CD8-positive, alpha-beta memory T cell (primary cell): Measurements from ENCODE around the gene ANKRD63. TPM values are rescaled to one million over a fixed set of nuclear protein-coding genes. Genes with fewer than 3 reads are reported as not detected.

ENCODE experiments used
- CTCF ChIA-PET: fragments of 350-600 bp; sonication (Branson Sonifier 250); formaldehyde crosslinking; loops from one replicate; lab custom pipeline; 2021; ENCODE audit warnings: antibody characterized with exemption; lab: Charles Lee
- POLR2A ChIA-PET: fragments of 350-600 bp; sonication (Branson Sonifier 250); formaldehyde crosslinking; loops from one replicate; lab custom pipeline; 2021; ENCODE audit warnings: antibody characterized with exemption; lab: Charles Lee
- DNase-seq, 5 donors: peaks; one replicate each; pipeline versions ENCODE4 v3.0.0 to v3.0.0-alpha.2; 2020 to 2022; ENCODE audit warnings: mixed read lengths in 1 of 5
- H3K27ac ChIP-seq: one replicate; pipeline ENCODE4 v1.7.0; 2013; ENCODE audit warnings: low read depth, mild to moderate bottlenecking, low read length, moderate library complexity
- H3K27me3 ChIP-seq: 2 replicates; pipeline ENCODE4 v1.7.0; 2013; ENCODE audit warnings: low read length, mild to moderate bottlenecking; ENCODE audit not compliant: insufficient read depth, poor library complexity, severe bottlenecking
- H3K36me3 ChIP-seq: 2 replicates; pipeline ENCODE4 v1.7.0; 2013; ENCODE audit warnings: mild to moderate bottlenecking, low read length, moderate library complexity; ENCODE audit not compliant: insufficient read depth
- H3K4me1 ChIP-seq: 2 replicates; pipeline ENCODE4 v1.7.0; 2013; ENCODE audit warnings: mild to moderate bottlenecking, low read length, moderate library complexity; ENCODE audit not compliant: insufficient read depth
- H3K4me3 ChIP-seq: 2 replicates; pipeline ENCODE4 v1.7.0; 2013; ENCODE audit warnings: mild to moderate bottlenecking, low read length
- H3K9me3 ChIP-seq: 2 replicates; pipeline ENCODE4 v1.7.0; 2013; ENCODE audit warnings: mild to moderate bottlenecking, low read length
- H3K27ac Mint-ChIP-seq, 8 donors: one replicate each; pipeline ENCODE4 v1.8.0; 2020 to 2021; ENCODE audit warnings: mixed read lengths in 8 of 8, mild to moderate bottlenecking in 6 of 8, inconsistent platforms in 3 of 8, moderate library complexity in 3 of 8
- H3K27me3 Mint-ChIP-seq, 2 donors: one replicate each; pipeline ENCODE4 v1.8.0; 2020 to 2021; ENCODE audit warnings: mixed read lengths in 2 of 2, mild to moderate bottlenecking in 1 of 2, moderate library complexity in 1 of 2
- H3K36me3 Mint-ChIP-seq, 3 donors: one replicate each; pipeline ENCODE4 v1.8.0; 2020 to 2021; ENCODE audit warnings: mixed read lengths in 3 of 3, inconsistent platforms in 1 of 3, mild to moderate bottlenecking in 1 of 3
- H3K4me1 Mint-ChIP-seq, 3 donors: one replicate each; pipeline ENCODE4 v1.8.0; 2020 to 2021; ENCODE audit warnings: mixed read lengths in 3 of 3, inconsistent platforms in 1 of 3, mild to moderate bottlenecking in 1 of 3
- H3K4me3 Mint-ChIP-seq, 7 donors: one replicate each; pipeline ENCODE4 v1.8.0; 2020 to 2021; ENCODE audit warnings: mixed read lengths in 7 of 7, mild to moderate bottlenecking in 6 of 7, moderate library complexity in 4 of 7, inconsistent platforms in 2 of 7
- H3K9me3 Mint-ChIP-seq, 5 donors: one replicate each; pipeline ENCODE4 v1.8.0; 2020 to 2022; ENCODE audit warnings: mixed read lengths in 5 of 5, mild to moderate bottlenecking in 3 of 5, moderate library complexity in 2 of 5, inconsistent platforms in 1 of 5
- polyA plus RNA-seq: library from polyadenylated mRNA; unstranded; fragments of 300-500 nt; fragmentation: Illumina TruSeq; gene quantifications from one replicate; pipeline ENCODE4 v1.2.3, GENCODE V29; 2021
- total RNA-seq, 2 experiments: library from RNA; stranded (reverse); gene quantifications; one replicate each; pipeline ENCODE4 v1.2.3, GENCODE V29; 2021

Gene ANKRD63
- total and polyA plus RNA-seq, 3 experiments from 2014 or later, result not detected

DNA sequence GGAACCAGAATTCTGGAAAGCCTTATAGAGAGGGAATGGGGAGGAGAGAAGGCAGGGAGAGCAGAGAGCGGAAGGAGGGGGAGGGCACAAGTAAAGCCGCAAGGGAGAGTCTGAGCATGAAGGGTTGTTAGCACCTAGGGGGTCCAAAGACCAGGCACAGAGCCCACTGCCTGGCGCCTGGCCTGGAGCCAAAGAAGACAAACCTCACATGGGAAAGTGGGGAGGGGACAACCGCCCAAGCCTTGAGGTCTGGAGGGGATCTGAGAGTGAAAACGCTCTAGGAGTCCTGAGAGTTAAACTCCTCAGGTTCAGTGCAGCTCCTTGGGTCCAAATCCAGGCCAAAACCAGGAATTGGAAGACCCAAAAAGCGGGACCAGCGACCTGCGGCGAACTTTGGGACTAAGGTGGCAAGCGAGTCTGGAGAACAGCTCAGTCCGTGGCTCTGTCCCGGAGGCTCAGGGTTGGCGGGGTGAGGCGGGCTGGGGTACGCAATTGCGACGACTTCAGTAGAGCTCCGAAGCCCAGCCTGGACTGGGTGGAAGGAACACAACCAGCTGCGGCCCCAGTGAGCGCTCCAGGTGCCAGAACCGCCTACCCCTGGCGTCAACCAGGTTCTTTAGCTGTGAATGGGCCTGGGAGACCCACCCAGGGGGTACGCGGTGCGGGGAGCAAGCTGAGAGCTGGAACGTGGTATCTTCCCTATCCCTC is 39.8 kb upstream of the ANKRD63 start:
- H3K27ac ChIP-seq, result no peak overlapping the region

GRCh38 chr15:40320931-40321371 is 38.1 kb upstream of the ANKRD63 start:
- Mint-ChIP-seq H3K27me3 (peaks cover 0 to 3% of the 10 kb centered on the region in 2 donors), H3K36me3 (no peaks in the 10 kb centered on the region), H3K4me3 (peak overlapping the region in 4 of 7 donors; percentile 11 to 78 (median 22)), H3K4me1 (peaks cover 22 to 34% (median 26%) of the 10 kb centered on the region in 3 donors), H3K27ac (peak overlapping the region in 6 of 8 donors; percentile 1 to 86 (median 58)), H3K9me3 (no peaks in the 10 kb centered on the region)
- ChIA-PET POLR2A (interaction anchor here (1.1 kb wide), 1 partner anchor 17 kb away, joined by 8 read pairs; no protein-coding TSS in a partner anchor), CTCF (interaction anchor here (0.9 to 7.7 kb wide), 16 partner anchors 11 to 101 kb away, joined by 3 to 121 read pairs (median 6); partner anchors contain the start of genes ANKRD63, CCDC9B, DISP2 and IVD)
- Histone ChIP-seq H3K9me3 (no peaks in the 10 kb centered on the region), H3K27ac (no peak overlapping the region), H3K36me3 (no peaks in the 10 kb centered on the region), H3K27me3 (no peaks in the 10 kb centered on the region), H3K4me1 (peaks cover 23% of the 10 kb centered on the region), H3K4me3 (no peak overlapping the region)
- peak in 4 of 5 donors; percentile 37 to 70 (median 67) for DNase-seq

More for the DNA sequence above, 39.8 kb upstream of the ANKRD63 start:
- no peaks in the 10 kb centered on the region for H3K27me3 ChIP-seq
- no peaks in the 10 kb centered on the region for H3K36me3 ChIP-seq
- ChIA-PET CTCF (interaction anchor here (0.7 to 7.7 kb wide), 24 partner anchors 9 to 218 kb away, joined by 3 to 121 read pairs (median 5); partner anchors contain the start of genes ANKRD63, CCDC9B and PLCB2), POLR2A (interaction anchor here (0.6 to 2.3 kb wide), 9 partner anchors 9 to 215 kb away, joined by 3 to 20 read pairs (median 3); partner anchors contain the start of genes ANKRD63, BMF and PLCB2)
- Mint-ChIP-seq H3K27ac (peak overlapping the region in 7 of 8 donors; percentile 14 to 96 (median 64)), H3K36me3 (no peaks in the 10 kb centered on the region), H3K4me1 (peaks cover 22 to 42% (median 29%) of the 10 kb centered on the region in 3 donors), H3K4me3 (peak overlapping the region; percentile 64 to 87 (median 80)), H3K9me3 (no peaks in the 10 kb centered on the region), H3K27me3 (peaks cover 0 to 3% of the 10 kb centered on the region in 2 donors)
- peak overlapping the region; percentile 40 for H3K4me3 ChIP-seq
- peak in 1 of 5 donors; percentile 8 for DNase-seq
- no peaks in the 10 kb centered on the region for H3K9me3 ChIP-seq
- peaks cover 23% of the 10 kb centered on the region for H3K4me1 ChIP-seq

DNA sequence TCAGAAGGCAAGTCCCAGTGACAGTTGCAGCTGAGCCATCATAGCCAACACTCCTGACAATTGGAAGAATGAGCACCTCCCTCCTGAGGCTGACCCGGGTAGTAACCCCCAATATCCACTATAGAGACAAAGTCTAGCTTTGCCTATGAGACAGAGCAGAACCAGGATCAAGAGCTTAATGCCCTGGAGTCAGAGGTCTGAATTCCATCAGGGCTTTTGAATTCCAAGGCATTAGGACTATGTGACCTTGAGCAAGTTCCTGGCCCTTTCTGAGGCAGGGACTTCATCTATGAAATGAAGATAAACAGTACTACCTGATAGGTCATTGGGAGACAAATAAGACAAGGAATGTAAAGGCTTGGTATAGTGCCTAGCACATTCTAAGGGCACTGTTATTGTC is 37.5 kb upstream of the ANKRD63 start:
- no peak overlapping the region for H3K27ac Mint-ChIP-seq
- peaks cover 19 to 35% (median 23%) of the 10 kb centered on the region in 3 donors for H3K4me1 Mint-ChIP-seq
- ChIA-PET POLR2A (interaction anchor here (1.0 kb wide), 1 partner anchor 13 kb away, joined by 3 read pairs; the partner anchor contains the start of gene PLCB2), CTCF (interaction anchor here (1.0 to 7.7 kb wide), 13 partner anchors 8 to 102 kb away, joined by 3 to 121 read pairs (median 6); partner anchors contain the start of genes ANKRD63, CCDC9B, IVD and PLCB2)
- H3K27ac ChIP-seq, result no peak overlapping the region
- no peak for DNase-seq
- no peaks in the 10 kb centered on the region for H3K9me3 Mint-ChIP-seq
- no peaks in the 10 kb centered on the region for H3K36me3 Mint-ChIP-seq
- H3K4me1 ChIP-seq, result peaks cover 21% of the 10 kb centered on the region
- peaks cover 0 to 3% of the 10 kb centered on the region in 2 donors for H3K27me3 Mint-ChIP-seq
- H3K4me3 Mint-ChIP-seq, result peak overlapping the region in 1 of 7 donors; percentile 72
- no peaks in the 10 kb centered on the region for H3K36me3 ChIP-seq
- no peaks in the 10 kb centered on the region for H3K27me3 ChIP-seq
- H3K9me3 ChIP-seq, result no peaks in the 10 kb centered on the region
- no peak overlapping the region for H3K4me3 ChIP-seq

- peaks cover 24 to 43% (median 27%) of the 10 kb centered on the region in 3 donors for H3K4me1 Mint-ChIP-seq
- Histone ChIP-seq H3K27ac (no peak overlapping the region), H3K36me3 (no peaks in the 10 kb centered on the region), H3K27me3 (no peaks in the 10 kb centered on the region), H3K4me3 (no peak overlapping the region), H3K4me1 (peaks cover 29% of the 10 kb centered on the region), H3K9me3 (no peaks in the 10 kb centered on the region)
- DNase-seq, result no peak
- H3K36me3 Mint-ChIP-seq, result no peaks in the 10 kb centered on the region
- POLR2A ChIA-PET, result no interaction called here
- no peak overlapping the region for H3K27ac Mint-ChIP-seq
- H3K9me3 Mint-ChIP-seq, result no peaks in the 10 kb centered on the region
- CTCF ChIA-PET, result interaction anchor here (1.0 to 12.0 kb wide), 4 partner anchors 8 to 107 kb away, joined by 4 to 189 read pairs (median 62); partner anchors contain the start of genes CCDC9B and PLCB2
- peaks cover 0 to 3% of the 10 kb centered on the region in 2 donors for H3K27me3 Mint-ChIP-seq
- no peak overlapping the region for H3K4me3 Mint-ChIP-seq
Observed at GRCh38 chr15:40317580-40317979, 34.7 kb upstream of the ANKRD63 start.

- peak overlapping the region in 1 of 8 donors; percentile 58 for H3K27ac Mint-ChIP-seq
- peaks cover 29% of the 10 kb centered on the region for H3K4me1 ChIP-seq
- H3K27ac ChIP-seq, result no peak overlapping the region
- peaks cover 0 to 3% of the 10 kb centered on the region in 2 donors for H3K27me3 Mint-ChIP-seq
- H3K4me3 Mint-ChIP-seq, result peak overlapping the region in 1 of 7 donors; percentile 43
- H3K9me3 Mint-ChIP-seq, result no peaks in the 10 kb centered on the region
- no peaks in the 10 kb centered on the region for H3K36me3 Mint-ChIP-seq
- H3K36me3 ChIP-seq, result no peaks in the 10 kb centered on the region
- H3K27me3 ChIP-seq, result no peaks in the 10 kb centered on the region
- DNase-seq, result no peak
- ChIA-PET CTCF (interaction anchor here (7.7 to 12.0 kb wide), 3 partner anchors 7 to 42 kb away, joined by 121 to 258 read pairs (median 189); partner anchors contain the start of genes CCDC9B and PLCB2), POLR2A (interaction anchor here (0.5 to 1.5 kb wide), 2 partner anchors 10 to 119 kb away, joined by 5 to 6 read pairs; no protein-coding TSS in a partner anchor)
- H3K4me1 Mint-ChIP-seq, result peaks cover 20 to 41% (median 30%) of the 10 kb centered on the region in 3 donors
- H3K9me3 ChIP-seq, result no peaks in the 10 kb centered on the region
- no peak overlapping the region for H3K4me3 ChIP-seq
Observed at GRCh38 chr15:40316931-40317330, 34.1 kb upstream of the ANKRD63 start.

- Mint-ChIP-seq H3K9me3 (no peaks in the 10 kb centered on the region), H3K27ac (peak overlapping the region in 5 of 8 donors; percentile 50 to 92 (median 51)), H3K4me3 (no peak overlapping the region), H3K36me3 (no peaks in the 10 kb centered on the region), H3K27me3 (peaks cover 0 to 3% of the 10 kb centered on the region in 2 donors), H3K4me1 (peaks cover 22 to 38% (median 27%) of the 10 kb centered on the region in 3 donors)
- no peak for DNase-seq
- Histone ChIP-seq H3K9me3 (no peaks in the 10 kb centered on the region), H3K27ac (no peak overlapping the region), H3K4me3 (no peak overlapping the region), H3K36me3 (no peaks in the 10 kb centered on the region), H3K4me1 (peaks cover 32% of the 10 kb centered on the region), H3K27me3 (no peaks in the 10 kb centered on the region)
- POLR2A ChIA-PET, result no interaction called here
- CTCF ChIA-PET, result interaction anchor here (0.9 to 12.0 kb wide), 4 partner anchors 10 to 40 kb away, joined by 3 to 258 read pairs (median 96); partner anchors contain the start of genes ANKRD63 and CCDC9B
Observed at GRCh38 chr15:40314723-40315276, 31.9 kb upstream of the ANKRD63 start.

GRCh38 chr15:40313531-40314398 is 30.9 kb upstream of the ANKRD63 start:
- H3K4me1 ChIP-seq, result peaks cover 42% of the 10 kb centered on the region
- ChIA-PET POLR2A (interaction anchor here (0.7 to 1.3 kb wide), 3 partner anchors 9 to 39 kb away, joined by 3 to 7 read pairs (median 3); partner anchors contain the start of gene INAFM2), CTCF (interaction anchor here (0.9 to 12.0 kb wide), 8 partner anchors 9 to 92 kb away, joined by 3 to 258 read pairs (median 4); partner anchors contain the start of genes ANKRD63, CCDC9B, INAFM2 and IVD)
- H3K36me3 ChIP-seq, result no peaks in the 10 kb centered on the region
- H3K27me3 ChIP-seq, result no peaks in the 10 kb centered on the region
- H3K27ac Mint-ChIP-seq, result peak overlapping the region; percentile 82 to 95 (median 90)
- no peak overlapping the region for H3K4me3 ChIP-seq
- peak; percentile 44 to 83 (median 54) for DNase-seq
- no peak overlapping the region for H3K27ac ChIP-seq
- H3K9me3 ChIP-seq, result no peaks in the 10 kb centered on the region
- peaks cover 32 to 48% (median 35%) of the 10 kb centered on the region in 3 donors for H3K4me1 Mint-ChIP-seq
- H3K4me3 Mint-ChIP-seq, result peak overlapping the region; percentile 55 to 86 (median 78)
- H3K9me3 Mint-ChIP-seq, result no peaks in the 10 kb centered on the region
- no peaks in the 10 kb centered on the region for H3K36me3 Mint-ChIP-seq
- H3K27me3 Mint-ChIP-seq, result no peaks in the 10 kb centered on the region
